Activated CD4-positive, alpha-beta T cell treated with anti-CD3 and anti-CD28 coated beads for 4 hours (primary cell): ENCODE measurements around the gene DTNA.

Experiments used
- DNase-seq, 2 donors: peaks; one replicate each; pipeline ENCODE4 v3.0.0-alpha.2; 2020

Gene DTNA

GRCh38 chr18:34809451-34810072 lies 99.5 kb downstream of the DTNA start:
- no peak for DNase-seq

- DNase-seq, result no peak
Measured at GRCh38 chr18:34816183-34816582, 106.1 kb downstream of the DTNA start.

GRCh38 chr18:34817636-34818035 lies 107.5 kb downstream of the DTNA start:
- DNase-seq, result no peak

- no peak for DNase-seq
Measured at GRCh38 chr18:34818064-34818463, 108.0 kb downstream of the DTNA start.

GRCh38 chr18:34820360-34821065 lies 110.4 kb downstream of the DTNA start:
- no peak for DNase-seq

GRCh38 chr18:34821669-34822210 lies 111.6 kb downstream of the DTNA start:
- no peak for DNase-seq

- no peak for DNase-seq
Measured at GRCh38 chr18:34828093-34828492, 118.0 kb downstream of the DTNA start.

GRCh38 chr18:34834897-34835296 lies 124.8 kb downstream of the DTNA start:
- no peak for DNase-seq

- DNase-seq, result no peak
Measured at GRCh38 chr18:34835466-34835865, 125.4 kb downstream of the DTNA start.

GRCh38 chr18:34837769-34838272 lies 127.7 kb downstream of the DTNA start:
- DNase-seq, result no peak

GRCh38 chr18:34838669-34839068 lies 128.6 kb downstream of the DTNA start:
- no peak for DNase-seq

GRCh38 chr18:34840256-34840826 lies 130.2 kb downstream of the DTNA start:
- no peak for DNase-seq

GRCh38 chr18:34841891-34842290 lies 131.8 kb downstream of the DTNA start:
- no peak for DNase-seq

- DNase-seq, result no peak
Measured at GRCh38 chr18:34844072-34844471, 134.0 kb downstream of the DTNA start.

- DNase-seq, result no peak
Measured at GRCh38 chr18:34844732-34845459, 134.8 kb downstream of the DTNA start.

GRCh38 chr18:34847408-34847807 lies 137.3 kb downstream of the DTNA start:
- DNase-seq, result no peak

- DNase-seq, result no peak
Measured at GRCh38 chr18:34848156-34848555, 138.1 kb downstream of the DTNA start.

- no peak for DNase-seq
Measured at GRCh38 chr18:34848695-34849094, 138.6 kb downstream of the DTNA start.

- no peak for DNase-seq
Measured at GRCh38 chr18:34857320-34857719, 147.2 kb downstream of the DTNA start.

GRCh38 chr18:34858188-34858587 lies 148.1 kb downstream of the DTNA start:
- no peak for DNase-seq

GRCh38 chr18:34859496-34859895 lies 149.4 kb downstream of the DTNA start:
- DNase-seq, result no peak

GRCh38 chr18:34862561-34862960 lies 152.5 kb downstream of the DTNA start:
- no peak for DNase-seq

- no peak for DNase-seq
Measured at GRCh38 chr18:34863702-34864101, 153.6 kb downstream of the DTNA start.
